Measurements from ENCODE around the gene POLR2E.

Gene POLR2E

DNA sequence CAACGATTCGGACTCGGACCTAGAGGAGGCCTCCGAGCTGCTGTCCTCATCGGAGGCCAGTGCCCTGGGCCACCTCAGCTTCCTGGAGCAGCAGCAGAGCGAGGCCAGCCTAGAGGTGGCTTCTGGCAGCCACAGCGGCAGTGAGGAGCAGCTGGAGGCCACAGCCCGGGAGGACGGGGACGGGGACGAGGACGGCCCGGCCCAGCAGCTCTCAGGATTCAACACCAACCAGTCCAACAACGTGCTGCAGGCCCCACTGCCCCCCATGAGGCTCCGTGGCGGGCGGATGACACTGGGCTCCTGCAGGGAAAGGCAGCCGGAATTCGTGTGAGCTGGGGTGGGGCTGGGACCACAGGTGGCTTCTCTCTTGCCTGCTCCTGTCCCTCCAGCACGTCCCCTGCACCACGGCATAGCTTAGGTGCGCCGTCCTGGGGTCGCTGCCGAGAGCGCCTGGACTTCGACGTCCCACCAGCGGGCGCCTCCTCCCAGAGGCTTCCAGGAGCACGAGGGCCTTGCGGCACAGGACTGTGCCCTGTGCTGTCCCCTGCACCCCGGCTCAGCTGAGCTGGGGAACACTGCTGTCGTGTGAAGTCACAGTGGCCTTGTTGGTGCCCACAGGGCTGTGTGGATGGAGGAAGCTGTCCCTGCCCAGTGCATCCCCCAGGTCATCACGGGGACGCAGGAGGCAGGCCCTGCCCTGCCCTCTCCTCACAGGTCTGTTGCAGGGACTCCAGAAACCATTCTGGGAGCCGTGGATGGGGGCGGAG lies 9.3 kb downstream of the POLR2E start:
- H3K4me3 ChIP-seq (ENCODE audit: low read depth in 1 of 2, low read length in 2 of 2), result no peak overlapping the region
- no peaks in the 10 kb centered on the region for H3K27me3 ChIP-seq (ENCODE audit: control insufficient read depth in 1 of 2, insufficient read depth in 2 of 2, low read length in 2 of 2)
- H3K4me1 ChIP-seq (ENCODE audit: control insufficient read depth in 1 of 2, insufficient read depth in 2 of 2, low read length in 2 of 2), result peaks cover 0 to 34% of the 10 kb centered on the region in 2 donors
- H3K36me3 ChIP-seq (ENCODE audit: control insufficient read depth in 1 of 2, insufficient read depth in 2 of 2, low read length in 2 of 2), result peaks cover 3 to 48% of the 10 kb centered on the region in 2 donors
- no peaks in the 10 kb centered on the region for H3K9me3 ChIP-seq (ENCODE audit: control insufficient read depth in 1 of 2, low read length in 2 of 2)
- no peak overlapping the region for H3K27ac ChIP-seq (ENCODE audit: low read depth, low read length)
- no peak overlapping the region for H3K9ac ChIP-seq (ENCODE audit: low read depth in 1 of 2, low read length in 2 of 2)

DNA sequence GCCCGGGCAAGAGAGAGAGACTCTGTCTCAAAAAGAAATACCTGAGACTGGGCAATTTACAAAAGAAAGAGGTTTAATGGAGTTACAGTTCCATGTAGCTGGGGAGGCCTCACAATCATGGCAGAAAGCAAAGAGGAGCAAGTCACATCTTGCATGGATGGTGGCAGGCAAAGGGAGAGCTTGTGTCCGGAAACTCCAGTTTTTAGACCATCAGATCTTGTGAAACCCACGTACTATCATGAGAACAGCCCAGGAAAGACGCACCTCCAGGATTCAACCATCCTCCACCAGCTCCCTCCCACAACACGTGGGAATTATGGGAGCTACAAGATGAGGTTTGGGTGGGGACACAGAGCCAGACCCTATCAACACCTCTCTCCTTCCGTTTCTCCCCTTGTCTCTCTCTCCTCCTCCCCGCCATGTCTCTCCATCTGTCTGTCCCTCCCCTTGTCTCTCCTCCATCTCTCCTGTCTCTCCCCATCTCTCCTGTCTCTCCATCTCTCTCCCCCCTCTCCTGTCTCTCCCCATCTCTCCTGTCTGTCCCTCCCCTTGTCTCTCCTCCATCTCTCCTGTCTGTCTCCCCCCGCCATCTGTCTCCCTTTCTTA lies 10.0 kb downstream of the POLR2E start:
- no peak overlapping the region for H3K27ac ChIP-seq (ENCODE audit: low read depth, low read length)
- H3K4me1 ChIP-seq (ENCODE audit: control insufficient read depth in 1 of 2, insufficient read depth in 2 of 2, low read length in 2 of 2), result peaks cover 0 to 34% of the 10 kb centered on the region in 2 donors
- peaks cover 3 to 52% of the 10 kb centered on the region in 2 donors for H3K36me3 ChIP-seq (ENCODE audit: control insufficient read depth in 1 of 2, insufficient read depth in 2 of 2, low read length in 2 of 2)
- no peaks in the 10 kb centered on the region for H3K27me3 ChIP-seq (ENCODE audit: control insufficient read depth in 1 of 2, insufficient read depth in 2 of 2, low read length in 2 of 2)
- no peak overlapping the region for H3K9ac ChIP-seq (ENCODE audit: low read depth in 1 of 2, low read length in 2 of 2)
- no peak overlapping the region for H3K4me3 ChIP-seq (ENCODE audit: low read depth in 1 of 2, low read length in 2 of 2)
- no peaks in the 10 kb centered on the region for H3K9me3 ChIP-seq (ENCODE audit: control insufficient read depth in 1 of 2, low read length in 2 of 2)

DNA sequence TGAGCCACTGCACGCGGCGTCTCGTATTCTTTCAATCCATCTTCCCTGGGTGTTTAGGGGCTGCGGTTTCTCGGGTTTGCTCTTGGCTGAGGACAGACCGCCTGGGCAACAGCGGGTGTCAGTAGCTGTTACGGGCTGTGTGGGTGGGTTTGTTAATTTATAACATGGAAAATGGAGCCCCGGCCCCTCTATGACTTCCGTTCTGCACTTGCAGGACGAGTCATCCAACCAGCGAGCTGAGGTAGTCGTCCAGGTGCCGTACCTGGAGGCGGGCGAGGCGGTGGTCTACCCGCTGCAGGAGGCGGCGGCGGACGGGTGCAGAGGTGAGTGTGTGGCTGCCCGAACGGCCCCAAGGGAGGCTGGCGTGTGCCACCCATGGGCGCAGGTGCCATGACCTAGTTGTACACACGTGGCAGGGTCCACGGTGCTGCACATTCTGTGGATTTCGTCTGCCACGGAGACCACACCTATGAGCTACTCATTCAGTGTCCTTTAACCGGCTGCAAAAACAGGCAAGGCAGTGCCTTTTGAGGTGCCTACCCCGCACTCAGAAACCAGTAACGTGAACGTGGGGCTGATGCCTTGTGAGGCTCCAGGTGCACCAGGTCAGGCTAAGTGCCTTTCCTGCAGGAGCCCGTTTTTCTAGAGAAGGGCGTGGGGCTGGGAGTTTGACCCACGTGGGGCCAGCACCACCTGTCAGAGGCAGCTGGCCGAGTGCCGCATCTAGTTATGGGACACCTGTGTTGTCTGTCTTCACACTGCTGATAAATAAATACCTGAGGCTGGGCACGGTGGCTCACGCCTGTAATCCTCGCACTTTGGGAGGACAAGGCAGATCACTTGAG lies 10.9 kb downstream of the POLR2E start:
- Histone ChIP-seq H3K36me3 (ENCODE audit: control insufficient read depth in 1 of 2, insufficient read depth in 2 of 2, low read length in 2 of 2) (peaks cover 3 to 52% of the 10 kb centered on the region in 2 donors), H3K9ac (ENCODE audit: low read depth in 1 of 2, low read length in 2 of 2) (no peak overlapping the region), H3K4me3 (ENCODE audit: low read depth in 1 of 2, low read length in 2 of 2) (peak overlapping the region; percentile 28 to 63), H3K9me3 (ENCODE audit: control insufficient read depth in 1 of 2, low read length in 2 of 2) (no peaks in the 10 kb centered on the region), H3K27me3 (ENCODE audit: control insufficient read depth in 1 of 2, insufficient read depth in 2 of 2, low read length in 2 of 2) (no peaks in the 10 kb centered on the region), H3K27ac (ENCODE audit: low read depth, low read length) (no peak overlapping the region), H3K4me1 (ENCODE audit: control insufficient read depth in 1 of 2, insufficient read depth in 2 of 2, low read length in 2 of 2) (peaks cover 0 to 31% of the 10 kb centered on the region in 2 donors)

DNA sequence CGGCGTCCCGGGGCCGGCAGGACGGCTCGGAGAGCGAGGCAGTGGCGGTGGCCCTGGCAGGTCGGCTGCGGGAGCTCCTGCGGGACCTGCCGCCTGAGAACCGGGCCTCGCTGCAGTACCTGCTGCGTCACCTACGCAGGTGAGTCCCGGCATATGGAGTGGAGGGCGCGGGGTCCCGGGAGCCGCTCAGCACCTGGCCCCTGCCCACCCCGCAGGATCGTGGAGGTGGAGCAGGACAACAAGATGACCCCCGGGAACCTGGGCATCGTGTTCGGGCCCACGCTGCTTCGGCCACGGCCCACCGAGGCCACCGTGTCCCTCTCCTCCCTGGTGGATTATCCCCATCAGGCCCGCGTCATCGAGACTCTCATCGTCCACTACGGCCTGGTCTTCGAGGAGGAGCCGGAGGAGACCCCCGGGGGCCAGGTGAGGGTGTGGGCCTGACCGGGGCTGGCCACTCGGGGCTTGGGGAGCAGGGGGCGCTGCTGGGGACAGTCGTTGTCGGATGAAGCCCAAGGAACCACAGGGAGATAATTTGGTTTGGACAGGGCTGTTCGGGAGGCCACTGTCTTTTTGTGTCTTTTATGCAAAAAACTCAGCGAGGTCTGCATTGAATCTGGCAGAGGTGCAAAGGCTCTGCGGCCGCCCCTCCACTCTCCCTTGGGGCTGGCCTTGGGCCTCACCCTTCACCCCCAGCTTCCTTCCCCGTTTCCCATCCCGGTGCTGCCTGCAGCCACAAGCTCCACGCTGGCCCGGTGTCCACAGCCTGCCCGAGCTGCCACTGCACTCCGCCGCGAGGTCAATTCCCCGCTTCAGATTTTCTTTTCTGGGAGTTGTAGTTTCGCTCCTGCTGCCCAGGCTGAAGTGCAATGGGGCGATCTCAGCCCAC lies 12.0 kb downstream of the POLR2E start:
- Histone ChIP-seq H3K4me1 (ENCODE audit: control insufficient read depth in 1 of 2, insufficient read depth in 2 of 2, low read length in 2 of 2) (peaks cover 0 to 22% of the 10 kb centered on the region in 2 donors), H3K27me3 (ENCODE audit: control insufficient read depth in 1 of 2, insufficient read depth in 2 of 2, low read length in 2 of 2) (no peaks in the 10 kb centered on the region), H3K9me3 (ENCODE audit: control insufficient read depth in 1 of 2, low read length in 2 of 2) (no peaks in the 10 kb centered on the region), H3K4me3 (ENCODE audit: low read depth in 1 of 2, low read length in 2 of 2) (peak overlapping the region; percentile 63 to 64), H3K36me3 (ENCODE audit: control insufficient read depth in 1 of 2, insufficient read depth in 2 of 2, low read length in 2 of 2) (peaks cover 3 to 41% of the 10 kb centered on the region in 2 donors), H3K27ac (ENCODE audit: low read depth, low read length) (no peak overlapping the region), H3K9ac (ENCODE audit: low read depth in 1 of 2, low read length in 2 of 2) (peak overlapping the region; percentile 59 to 70)

DNA sequence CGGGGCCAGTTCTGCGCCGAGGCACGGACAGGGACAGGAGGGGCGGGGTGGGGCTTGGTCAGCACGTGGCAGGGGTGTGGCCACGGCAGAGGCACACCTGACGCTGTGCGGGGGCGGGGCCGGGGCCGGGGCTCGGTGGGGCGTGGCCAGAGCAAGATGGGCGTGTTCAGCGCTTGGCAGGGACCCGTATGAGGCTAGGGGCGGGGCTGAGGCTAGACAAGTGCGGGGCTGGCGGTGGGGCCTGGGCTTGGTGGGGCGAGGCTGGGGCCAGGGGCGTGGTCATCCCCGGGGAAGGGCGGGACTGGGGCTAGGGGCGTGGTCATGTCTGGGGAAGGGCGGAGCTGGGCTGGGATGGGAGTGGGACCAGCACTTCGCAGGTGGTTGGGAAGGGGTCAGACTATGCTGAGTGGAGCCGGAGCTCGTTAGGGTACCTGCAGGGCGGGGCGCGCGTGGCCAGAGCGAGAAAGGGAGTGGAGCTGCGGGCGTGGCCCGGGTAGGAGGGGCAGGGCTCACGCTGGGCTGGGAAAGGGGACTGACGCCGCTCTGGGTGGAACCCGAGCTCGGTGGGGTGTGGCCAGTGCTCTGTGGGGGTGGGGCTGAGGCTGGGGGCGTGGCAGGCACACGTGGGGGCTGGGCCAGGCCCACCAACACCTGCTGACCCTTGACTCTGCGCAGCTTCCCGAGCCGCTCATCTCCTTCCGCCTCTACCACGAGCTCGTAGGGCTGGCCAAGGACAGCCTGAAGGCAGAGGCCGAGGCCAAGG lies 12.8 kb downstream of the POLR2E start:
- peak overlapping the region; percentile 81 for H3K27ac ChIP-seq (ENCODE audit: low read depth, low read length)

DNA sequence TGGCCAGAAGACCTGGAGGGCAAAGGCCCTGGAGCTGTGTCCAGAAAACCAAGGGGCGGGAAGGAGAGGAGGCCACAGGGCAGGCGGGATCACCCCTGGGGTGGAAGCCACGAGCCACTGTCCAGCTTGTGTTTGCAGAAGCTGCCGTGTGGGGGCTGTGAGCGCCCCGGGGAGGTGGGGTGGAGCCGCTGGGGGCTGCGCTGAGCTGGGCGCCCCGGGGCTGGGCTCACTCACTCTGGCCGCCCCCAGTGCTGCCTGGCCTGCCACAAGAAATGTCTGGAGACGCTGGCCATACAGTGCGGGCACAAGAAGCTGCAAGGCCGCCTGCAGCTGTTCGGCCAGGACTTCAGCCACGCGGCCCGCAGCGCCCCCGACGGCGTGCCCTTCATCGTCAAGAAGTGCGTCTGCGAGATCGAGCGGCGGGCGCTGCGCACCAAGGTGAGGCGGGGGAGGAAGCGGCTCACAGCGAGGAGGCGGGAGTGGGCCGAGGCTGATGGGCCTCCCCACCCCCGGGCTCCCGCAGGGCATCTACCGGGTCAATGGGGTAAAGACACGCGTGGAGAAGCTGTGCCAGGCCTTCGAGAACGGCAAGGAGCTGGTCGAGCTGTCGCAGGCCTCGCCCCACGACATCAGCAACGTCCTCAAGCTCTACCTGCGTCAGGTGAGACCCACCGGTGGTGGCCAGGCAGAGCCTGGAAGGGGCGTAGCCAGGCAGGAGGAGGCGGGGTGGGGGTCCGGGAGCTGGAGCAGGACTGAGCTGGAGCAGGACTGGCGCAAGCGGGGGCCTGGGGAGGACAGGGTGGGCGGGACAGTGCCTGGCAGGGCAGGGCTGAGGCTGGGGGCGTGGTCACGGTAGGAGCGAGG lies 13.6 kb downstream of the POLR2E start:
- Histone ChIP-seq H3K36me3 (ENCODE audit: control insufficient read depth in 1 of 2, insufficient read depth in 2 of 2, low read length in 2 of 2) (peaks cover 0 to 33% of the 10 kb centered on the region in 2 donors), H3K9me3 (ENCODE audit: control insufficient read depth in 1 of 2, low read length in 2 of 2) (no peaks in the 10 kb centered on the region), H3K27me3 (ENCODE audit: control insufficient read depth in 1 of 2, insufficient read depth in 2 of 2, low read length in 2 of 2) (no peaks in the 10 kb centered on the region), H3K9ac (ENCODE audit: low read depth in 1 of 2, low read length in 2 of 2) (no peak overlapping the region), H3K4me1 (ENCODE audit: control insufficient read depth in 1 of 2, insufficient read depth in 2 of 2, low read length in 2 of 2) (peaks cover 8 to 28% of the 10 kb centered on the region in 2 donors), H3K27ac (ENCODE audit: low read depth, low read length) (peak overlapping the region; percentile 11), H3K4me3 (ENCODE audit: low read depth in 1 of 2, low read length in 2 of 2) (peak overlapping the region; percentile 21 to 35)

More for the DNA sequence above, 12.8 kb downstream of the POLR2E start:
- Histone ChIP-seq H3K9me3 (ENCODE audit: control insufficient read depth in 1 of 2, low read length in 2 of 2) (no peaks in the 10 kb centered on the region), H3K9ac (ENCODE audit: low read depth in 1 of 2, low read length in 2 of 2) (peak overlapping the region; percentile 59 to 70), H3K4me3 (ENCODE audit: low read depth in 1 of 2, low read length in 2 of 2) (peak overlapping the region; percentile 63 to 64), H3K27me3 (ENCODE audit: control insufficient read depth in 1 of 2, insufficient read depth in 2 of 2, low read length in 2 of 2) (no peaks in the 10 kb centered on the region), H3K36me3 (ENCODE audit: control insufficient read depth in 1 of 2, insufficient read depth in 2 of 2, low read length in 2 of 2) (peaks cover 0 to 37% of the 10 kb centered on the region in 2 donors), H3K4me1 (ENCODE audit: control insufficient read depth in 1 of 2, insufficient read depth in 2 of 2, low read length in 2 of 2) (peaks cover 5 to 24% of the 10 kb centered on the region in 2 donors)

DNA sequence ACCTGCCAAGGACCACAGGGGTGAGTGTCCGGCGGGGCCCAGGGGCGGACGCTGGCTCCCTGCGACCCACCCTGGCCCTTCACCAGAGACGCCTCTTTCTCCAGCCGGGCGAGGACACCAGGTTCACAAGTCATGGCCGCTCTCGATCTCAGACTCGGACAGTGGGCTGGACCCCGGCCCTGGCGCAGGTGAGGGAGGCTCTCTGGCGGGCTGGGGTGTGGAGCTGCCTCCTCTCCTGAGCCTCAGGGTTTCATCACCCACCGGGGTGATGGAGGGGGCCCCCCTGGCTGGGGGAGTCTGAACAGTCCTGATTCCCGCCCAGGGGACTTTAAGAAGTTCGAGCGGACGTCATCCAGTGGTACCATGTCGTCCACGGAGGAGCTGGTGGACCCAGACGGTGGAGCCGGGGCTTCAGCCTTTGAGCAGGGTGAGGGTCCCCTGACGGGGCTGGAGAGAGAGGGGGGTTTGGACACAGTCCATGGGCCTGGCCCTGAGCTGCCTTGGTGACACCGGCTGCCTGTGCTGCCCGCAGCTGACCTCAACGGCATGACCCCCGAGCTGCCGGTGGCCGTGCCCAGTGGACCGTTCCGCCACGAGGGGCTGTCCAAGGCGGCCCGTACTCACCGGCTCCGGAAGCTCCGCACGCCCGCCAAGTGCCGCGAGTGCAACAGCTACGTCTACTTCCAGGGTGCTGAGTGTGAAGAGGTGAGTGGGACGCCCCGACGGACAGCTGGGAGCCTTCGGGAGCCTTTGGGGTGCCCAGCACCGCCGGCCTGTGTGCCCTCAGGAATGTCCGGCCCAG lies 14.6 kb downstream of the POLR2E start:
- Histone ChIP-seq H3K36me3 (ENCODE audit: control insufficient read depth in 1 of 2, insufficient read depth in 2 of 2, low read length in 2 of 2) (peaks cover 0 to 25% of the 10 kb centered on the region in 2 donors), H3K27me3 (ENCODE audit: control insufficient read depth in 1 of 2, insufficient read depth in 2 of 2, low read length in 2 of 2) (no peaks in the 10 kb centered on the region), H3K4me1 (ENCODE audit: control insufficient read depth in 1 of 2, insufficient read depth in 2 of 2, low read length in 2 of 2) (peaks cover 13 to 33% of the 10 kb centered on the region in 2 donors), H3K4me3 (ENCODE audit: low read depth in 1 of 2, low read length in 2 of 2) (no peak overlapping the region), H3K27ac (ENCODE audit: low read depth, low read length) (no peak overlapping the region), H3K9me3 (ENCODE audit: control insufficient read depth in 1 of 2, low read length in 2 of 2) (no peaks in the 10 kb centered on the region), H3K9ac (ENCODE audit: low read depth in 1 of 2, low read length in 2 of 2) (no peak overlapping the region)

DNA sequence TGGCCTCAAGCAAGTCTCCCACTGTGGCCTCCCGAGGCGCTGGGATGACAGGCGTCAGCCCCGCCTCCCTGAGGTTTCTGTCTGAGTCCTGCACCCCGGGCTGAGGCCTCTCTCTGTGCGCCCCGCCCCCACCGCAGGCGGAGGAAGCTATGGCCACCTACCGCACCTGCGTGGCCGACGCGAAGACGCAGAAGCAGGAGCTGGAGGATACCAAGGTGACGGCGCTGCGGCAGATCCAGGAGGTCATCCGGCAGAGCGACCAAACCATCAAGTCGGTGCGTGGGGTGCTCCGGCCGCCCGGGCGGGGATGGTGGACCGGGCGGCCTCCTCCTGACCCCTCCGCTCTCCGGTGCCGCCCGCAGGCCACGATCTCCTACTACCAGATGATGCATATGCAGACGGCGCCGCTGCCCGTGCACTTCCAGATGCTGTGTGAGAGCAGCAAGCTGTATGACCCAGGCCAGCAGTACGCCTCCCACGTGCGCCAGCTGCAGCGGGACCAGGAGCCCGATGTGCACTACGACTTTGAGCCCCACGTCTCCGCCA lies 15.5 kb downstream of the POLR2E start:
- Histone ChIP-seq H3K27me3 (ENCODE audit: control insufficient read depth in 1 of 2, insufficient read depth in 2 of 2, low read length in 2 of 2) (no peaks in the 10 kb centered on the region), H3K27ac (ENCODE audit: low read depth, low read length) (no peak overlapping the region), H3K9ac (ENCODE audit: low read depth in 1 of 2, low read length in 2 of 2) (no peak overlapping the region), H3K4me1 (ENCODE audit: control insufficient read depth in 1 of 2, insufficient read depth in 2 of 2, low read length in 2 of 2) (peaks cover 16 to 40% of the 10 kb centered on the region in 2 donors), H3K36me3 (ENCODE audit: control insufficient read depth in 1 of 2, insufficient read depth in 2 of 2, low read length in 2 of 2) (peaks cover 0 to 19% of the 10 kb centered on the region in 2 donors), H3K4me3 (ENCODE audit: low read depth in 1 of 2, low read length in 2 of 2) (no peak overlapping the region), H3K9me3 (ENCODE audit: control insufficient read depth in 1 of 2, low read length in 2 of 2) (no peaks in the 10 kb centered on the region)

Data from duodenal mucosa (tissue), 2 donors.